Lower lobe of right lung (tissue), 2 donors: ENCODE results near the gene TAPBPL. TPM values are rescaled to one million over a fixed set of nuclear protein-coding genes. Genes with fewer than 3 reads are reported as not detected.

Experiments
- ATAC-seq, 2 donors: fragments of 200-7000 bp; cut with Tn5 transposase; one replicate each; pipeline ENCODE4 v1.9.1; 2020 to 2022; ENCODE audit warnings: mild to moderate bottlenecking in 2 of 2, moderate library complexity in 2 of 2
- DNase-seq: peaks from one replicate; pipeline ENCODE4 v3.0.0-alpha.2; 2020
- H3K27ac ChIP-seq: fragments of 200-600 bp; one replicate; pipeline ENCODE4 v1.8.0; 2022
- H3K27me3 ChIP-seq: fragments of 200-600 bp; one replicate; pipeline ENCODE4 v1.8.0; 2022; ENCODE audit warnings: low read depth
- H3K36me3 ChIP-seq: fragments of 200-600 bp; one replicate; pipeline ENCODE4 v1.8.0; 2022; ENCODE audit warnings: mild to moderate bottlenecking
- H3K4me1 ChIP-seq: fragments of 200-600 bp; one replicate; pipeline ENCODE4 v1.8.0; 2022
- H3K4me3 ChIP-seq: fragments of 200-600 bp; one replicate; pipeline ENCODE4 v1.8.0; 2022; ENCODE audit warnings: mild to moderate bottlenecking
- H3K9me3 ChIP-seq: fragments of 200-600 bp; one replicate; pipeline ENCODE4 v1.8.0; 2022
- intact Hi-C: fragments of 100-400 bp; cut with DNase I; formaldehyde crosslinking; loops from one replicate; pipeline ENCODE4 v1.11.0; 2022
- total RNA-seq: library from RNA; stranded (reverse); fragmentation: NEBNext Ultra II Directional; extraction: Animal tissue kit (Norgen Biotek cat#: 25700); gene quantifications from one replicate; pipeline ENCODE4 v1.2.1, GENCODE V29; 2021
- TF ChIP-seq, protein P1 (sequence below): fragments of 200-600 bp; IDR thresholded peaks from one replicate; pipeline ENCODE4 v1.8.0; 2022; ENCODE audit warnings: antibody characterized with exemption, mild to moderate bottlenecking
- donor health status: DM: no; HTN: yes; CAD: no; lungs with severe emphysema.

The TAPBPL gene
- total RNA-seq, 1 donor from 2014 or later = 32.4 TPM

DNA sequence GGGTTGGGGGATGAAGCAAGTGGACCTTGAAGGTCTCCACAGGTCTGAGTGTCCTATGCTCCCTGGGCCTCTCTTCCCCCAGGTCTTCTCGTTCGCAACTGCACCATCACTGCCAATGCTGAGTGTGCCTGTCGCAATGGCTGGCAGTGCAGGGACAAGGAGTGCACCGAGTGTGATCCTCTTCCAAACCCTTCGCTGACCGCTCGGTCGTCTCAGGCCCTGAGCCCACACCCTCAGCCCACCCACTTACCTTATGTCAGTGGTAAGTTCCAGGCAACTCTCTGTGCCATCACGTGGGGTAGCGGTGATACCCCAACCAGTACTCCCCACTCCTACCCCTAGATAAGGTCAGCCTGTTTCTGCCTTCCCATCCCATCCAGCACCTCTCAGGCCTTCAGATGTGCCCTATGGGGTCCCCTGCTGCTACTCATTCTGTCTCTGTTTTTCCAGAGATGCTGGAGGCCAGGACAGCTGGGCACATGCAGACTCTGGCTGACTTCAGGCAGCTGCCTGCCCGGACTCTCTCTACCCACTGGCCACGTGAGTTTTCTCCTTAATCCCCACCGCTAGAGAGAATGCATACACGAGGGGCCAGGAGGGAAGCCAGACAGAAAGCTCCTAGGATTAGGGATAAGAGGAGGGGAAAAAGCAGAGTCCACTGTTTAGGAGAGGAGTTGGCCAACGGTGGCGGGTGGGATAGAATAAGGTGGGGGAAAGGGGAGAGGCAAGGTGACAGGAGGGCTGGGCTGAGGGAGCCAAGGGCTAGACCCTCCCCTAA is 1.6 kb upstream of the TAPBPL start:
- no peaks in the 10 kb centered on the region for H3K9me3 ChIP-seq
- peak overlapping the region; percentile 66 for H3K4me3 ChIP-seq
- intact Hi-C loops = no loop called here
- TF ChIP-seq, protein P1, sequence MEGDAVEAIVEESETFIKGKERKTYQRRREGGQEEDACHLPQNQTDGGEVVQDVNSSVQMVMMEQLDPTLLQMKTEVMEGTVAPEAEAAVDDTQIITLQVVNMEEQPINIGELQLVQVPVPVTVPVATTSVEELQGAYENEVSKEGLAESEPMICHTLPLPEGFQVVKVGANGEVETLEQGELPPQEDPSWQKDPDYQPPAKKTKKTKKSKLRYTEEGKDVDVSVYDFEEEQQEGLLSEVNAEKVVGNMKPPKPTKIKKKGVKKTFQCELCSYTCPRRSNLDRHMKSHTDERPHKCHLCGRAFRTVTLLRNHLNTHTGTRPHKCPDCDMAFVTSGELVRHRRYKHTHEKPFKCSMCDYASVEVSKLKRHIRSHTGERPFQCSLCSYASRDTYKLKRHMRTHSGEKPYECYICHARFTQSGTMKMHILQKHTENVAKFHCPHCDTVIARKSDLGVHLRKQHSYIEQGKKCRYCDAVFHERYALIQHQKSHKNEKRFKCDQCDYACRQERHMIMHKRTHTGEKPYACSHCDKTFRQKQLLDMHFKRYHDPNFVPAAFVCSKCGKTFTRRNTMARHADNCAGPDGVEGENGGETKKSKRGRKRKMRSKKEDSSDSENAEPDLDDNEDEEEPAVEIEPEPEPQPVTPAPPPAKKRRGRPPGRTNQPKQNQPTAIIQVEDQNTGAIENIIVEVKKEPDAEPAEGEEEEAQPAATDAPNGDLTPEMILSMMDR = no peak
- H3K27ac ChIP-seq = peak overlapping the region; percentile 92
- H3K36me3 ChIP-seq = peaks cover 21% of the 10 kb centered on the region
- ATAC-seq (no peak), DNase-seq (no peak)
- no peaks in the 10 kb centered on the region for H3K27me3 ChIP-seq
- peaks cover 27% of the 10 kb centered on the region for H3K4me1 ChIP-seq

DNA sequence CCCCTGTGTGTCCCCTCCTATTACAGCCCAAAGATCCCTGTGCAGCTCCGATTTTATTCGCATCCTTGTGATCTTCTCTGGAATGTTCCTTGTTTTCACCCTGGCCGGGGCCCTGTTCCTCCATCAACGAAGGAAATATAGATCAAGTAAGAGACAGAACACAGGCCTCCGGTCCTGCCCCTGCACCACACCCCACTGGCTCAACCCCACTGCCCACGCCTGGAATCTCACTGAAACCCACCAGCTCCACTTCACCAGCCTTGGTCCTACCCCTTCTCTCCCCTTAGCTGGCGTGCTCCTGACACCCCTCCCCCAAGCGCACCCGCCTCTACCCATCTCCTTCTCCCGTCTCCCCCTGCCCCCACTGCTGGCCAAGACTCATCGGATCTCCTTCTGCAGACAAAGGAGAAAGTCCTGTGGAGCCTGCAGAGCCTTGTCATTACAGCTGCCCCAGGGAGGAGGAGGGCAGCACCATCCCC is 934 bp upstream of the TAPBPL start:
- ATAC-seq (peak in 1 of 2 donors; percentile 3), DNase-seq (no peak)
- Histone ChIP-seq H3K27me3 (no peaks in the 10 kb centered on the region), H3K9me3 (no peaks in the 10 kb centered on the region), H3K4me1 (peaks cover 27% of the 10 kb centered on the region), H3K4me3 (peak overlapping the region; percentile 66), H3K36me3 (peaks cover 25% of the 10 kb centered on the region), H3K27ac (peak overlapping the region; percentile 92)
- TF ChIP-seq, protein P1 = no peak
- intact Hi-C loops = no loop called here

DNA sequence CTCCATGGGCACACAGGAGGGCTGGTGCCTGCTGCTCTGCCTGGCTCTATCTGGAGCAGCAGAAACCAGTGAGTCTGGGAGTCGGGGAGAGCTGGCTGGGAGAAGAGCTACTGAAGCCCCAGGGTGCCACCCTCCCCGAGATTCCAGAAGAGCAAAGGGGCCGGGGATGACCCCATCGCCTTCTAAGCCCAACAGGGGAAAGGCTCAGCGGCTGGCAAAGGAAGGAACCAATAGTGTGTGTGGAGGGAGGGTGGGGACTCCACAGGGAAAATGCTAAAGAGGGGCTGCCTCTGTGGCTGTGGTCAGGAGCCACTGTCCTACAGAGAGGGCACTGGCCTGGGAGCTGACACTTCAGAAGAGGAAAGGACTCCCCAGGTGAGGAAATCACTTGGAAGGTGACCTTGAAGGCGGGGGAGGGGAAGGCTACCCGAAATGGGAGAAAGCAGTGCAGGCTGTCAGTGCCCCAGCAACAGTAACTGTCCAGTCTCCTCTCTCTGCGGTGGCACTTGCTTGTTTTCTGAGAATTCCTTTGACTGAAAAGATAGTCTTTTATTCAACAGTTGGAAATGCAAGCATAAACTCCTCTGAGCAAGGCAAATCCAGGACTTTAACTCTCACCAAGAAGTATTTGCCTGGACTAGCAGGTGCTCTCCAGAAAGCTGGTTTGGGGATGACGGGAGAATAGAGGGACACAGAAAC is 552 bp downstream of the TAPBPL start:
- peak overlapping the region; percentile 66 for H3K4me3 ChIP-seq
- peaks cover 36% of the 10 kb centered on the region for H3K36me3 ChIP-seq
- intact Hi-C loops = no loop called here
- H3K9me3 ChIP-seq = no peaks in the 10 kb centered on the region
- TF ChIP-seq, protein P1 = no peak
- H3K4me1 ChIP-seq = peaks cover 27% of the 10 kb centered on the region
- ATAC-seq (peak; percentile 28 to 39), DNase-seq (no peak)
- H3K27me3 ChIP-seq = no peaks in the 10 kb centered on the region
- peak overlapping the region; percentile 92 for H3K27ac ChIP-seq

DNA sequence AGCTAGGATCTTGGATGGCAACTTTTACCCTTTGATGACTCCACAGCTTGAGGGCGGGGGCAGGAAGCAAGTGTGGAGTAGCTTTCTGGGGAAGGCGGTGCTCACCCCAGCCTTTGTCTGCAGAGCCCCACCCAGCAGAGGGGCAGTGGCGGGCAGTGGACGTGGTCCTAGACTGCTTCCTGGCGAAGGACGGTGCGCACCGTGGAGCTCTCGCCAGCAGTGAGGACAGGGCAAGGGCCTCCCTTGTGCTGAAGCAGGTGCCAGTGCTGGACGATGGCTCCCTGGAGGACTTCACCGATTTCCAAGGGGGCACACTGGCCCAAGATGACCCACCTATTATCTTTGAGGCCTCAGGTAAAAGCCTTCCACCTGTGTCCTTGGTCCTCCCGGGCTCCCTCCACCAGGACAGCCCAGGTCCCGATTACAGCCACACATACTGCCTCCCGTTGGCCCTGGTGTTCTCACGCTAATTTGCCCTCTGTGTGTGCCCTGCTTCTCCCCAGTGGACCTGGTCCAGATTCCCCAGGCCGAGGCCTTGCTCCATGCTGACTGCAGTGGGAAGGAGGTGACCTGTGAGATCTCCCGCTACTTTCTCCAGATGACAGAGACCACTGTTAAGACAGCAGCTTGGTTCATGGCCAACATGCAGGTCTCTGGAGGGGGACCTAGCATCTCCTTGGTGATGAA is 1.2 kb downstream of the TAPBPL start:
- Histone ChIP-seq H3K4me3 (peak overlapping the region; percentile 66), H3K27ac (peak overlapping the region; percentile 92), H3K27me3 (no peaks in the 10 kb centered on the region), H3K4me1 (peaks cover 27% of the 10 kb centered on the region), H3K9me3 (no peaks in the 10 kb centered on the region), H3K36me3 (peaks cover 43% of the 10 kb centered on the region)
- intact Hi-C loops = no loop called here
- DNase-seq (peak; percentile 62), ATAC-seq (peak; percentile 33)
- TF ChIP-seq, protein P1 = no peak

DNA sequence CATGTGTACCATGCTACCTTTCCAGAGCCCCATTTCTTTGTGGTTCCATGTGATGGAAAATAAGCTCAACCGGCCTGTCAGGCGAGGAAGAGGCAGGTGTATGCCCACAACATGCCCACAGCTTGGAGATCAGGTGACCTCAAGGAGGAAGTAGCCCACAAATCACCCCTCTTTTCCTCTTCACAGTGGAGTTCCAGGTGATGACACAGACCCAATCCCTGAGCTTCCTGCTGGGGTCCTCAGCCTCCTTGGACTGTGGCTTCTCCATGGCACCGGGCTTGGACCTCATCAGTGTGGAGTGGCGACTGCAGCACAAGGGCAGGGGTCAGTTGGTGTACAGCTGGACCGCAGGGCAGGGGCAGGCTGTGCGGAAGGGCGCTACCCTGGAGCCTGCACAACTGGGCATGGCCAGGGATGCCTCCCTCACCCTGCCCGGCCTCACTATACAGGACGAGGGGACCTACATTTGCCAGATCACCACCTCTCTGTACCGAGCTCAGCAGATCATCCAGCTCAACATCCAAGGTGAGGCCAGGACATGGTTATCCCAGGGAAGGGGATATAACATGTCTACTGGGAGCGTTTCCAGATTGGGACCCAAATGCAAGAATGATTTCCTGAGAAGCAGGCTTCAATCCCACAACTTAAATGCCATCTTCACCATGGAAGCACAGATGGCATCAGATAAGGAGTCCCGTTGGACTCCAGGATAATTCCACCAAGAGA is 5.5 kb downstream of the TAPBPL start:
- TF ChIP-seq, protein P1 = no peak
- Histone ChIP-seq H3K36me3 (peaks cover 86% of the 10 kb centered on the region), H3K27ac (no peak overlapping the region), H3K9me3 (no peaks in the 10 kb centered on the region), H3K4me3 (no peak overlapping the region), H3K27me3 (no peaks in the 10 kb centered on the region), H3K4me1 (peaks cover 30% of the 10 kb centered on the region)
- intact Hi-C loops = no loop called here
- ATAC-seq = no peak
- DNase-seq = no peak
